Stimulated activated CD4-positive, alpha-beta T cell treated with anti-CD3 and anti-CD28 coated beads, TNF-alpha, amount 100 ng/mL, for 1 hour (primary cell): Measurements from ENCODE around the gene B4GALT2.

ENCODE experiments used
- DNase-seq, 3 donors: peaks; one replicate each; pipeline ENCODE4 v3.0.0-alpha.2; 2020; ENCODE audit warnings: low read depth in 3 of 3, low spot score in 1 of 3

The B4GALT2 gene

DNA sequence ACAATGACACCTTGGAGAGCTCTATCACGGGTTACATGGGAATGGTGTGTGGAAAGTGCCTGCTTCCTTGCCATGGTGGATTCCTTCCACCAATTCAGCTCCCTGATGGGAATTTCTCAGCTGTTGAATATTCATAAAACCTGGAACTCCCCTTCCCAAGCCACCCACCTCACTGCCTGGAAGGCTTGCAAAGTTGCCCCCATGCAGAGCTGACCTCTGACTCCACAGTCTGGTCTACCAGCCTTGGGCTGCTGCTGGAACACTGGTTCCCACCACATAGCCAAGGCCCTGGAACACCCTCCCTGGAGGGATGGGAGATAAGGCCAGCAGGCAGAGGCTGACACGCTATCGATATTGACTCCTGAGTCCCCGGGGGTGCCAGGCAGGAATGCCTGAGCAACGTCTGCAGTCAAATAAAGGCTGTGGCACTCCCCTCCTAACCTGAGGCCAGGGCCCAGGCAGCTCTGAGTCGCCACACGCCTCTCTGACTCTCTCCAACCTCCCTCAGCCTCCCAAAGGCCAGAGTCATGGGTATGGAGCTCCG lies 21.2 kb downstream of the B4GALT2 start:
- DNase-seq: no peak

DNA sequence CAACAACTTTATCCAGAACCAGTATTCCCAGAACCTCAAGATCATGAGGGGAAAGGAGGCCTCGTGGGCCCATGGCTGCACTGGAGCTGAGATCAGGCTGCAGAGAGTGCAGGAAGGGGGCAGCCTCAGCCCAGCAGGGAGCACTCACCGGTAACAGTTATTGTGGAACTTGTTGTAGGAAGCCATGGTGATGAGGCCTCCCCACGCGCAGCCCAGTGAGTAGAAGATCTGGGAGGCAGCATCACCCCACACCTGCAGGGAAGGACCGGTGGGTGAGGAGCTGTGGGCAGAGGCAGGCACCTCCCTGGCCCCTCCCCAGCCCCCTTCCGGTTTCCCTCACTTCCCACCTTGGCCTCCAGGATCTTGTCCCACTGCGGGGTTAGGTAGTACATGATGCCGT lies 23.2 kb downstream of the B4GALT2 start:
- DNase-seq: no peak

- DNase-seq: no peak
Measured at GRCh38 chr1:44002606-44003157, 23.7 kb downstream of the B4GALT2 start.

- DNase-seq: no peak
Measured at GRCh38 chr1:44008259-44008658, 29.2 kb downstream of the B4GALT2 start.

GRCh38 chr1:44010935-44011471 lies 32.0 kb downstream of the B4GALT2 start:
- no peak for DNase-seq

- DNase-seq: no peak
Measured at GRCh38 chr1:44012404-44012803, 33.4 kb downstream of the B4GALT2 start.

- DNase-seq: no peak
Measured at GRCh38 chr1:44012941-44013609, 34.1 kb downstream of the B4GALT2 start.

GRCh38 chr1:44013949-44014348 lies 34.9 kb downstream of the B4GALT2 start:
- no peak for DNase-seq

DNA sequence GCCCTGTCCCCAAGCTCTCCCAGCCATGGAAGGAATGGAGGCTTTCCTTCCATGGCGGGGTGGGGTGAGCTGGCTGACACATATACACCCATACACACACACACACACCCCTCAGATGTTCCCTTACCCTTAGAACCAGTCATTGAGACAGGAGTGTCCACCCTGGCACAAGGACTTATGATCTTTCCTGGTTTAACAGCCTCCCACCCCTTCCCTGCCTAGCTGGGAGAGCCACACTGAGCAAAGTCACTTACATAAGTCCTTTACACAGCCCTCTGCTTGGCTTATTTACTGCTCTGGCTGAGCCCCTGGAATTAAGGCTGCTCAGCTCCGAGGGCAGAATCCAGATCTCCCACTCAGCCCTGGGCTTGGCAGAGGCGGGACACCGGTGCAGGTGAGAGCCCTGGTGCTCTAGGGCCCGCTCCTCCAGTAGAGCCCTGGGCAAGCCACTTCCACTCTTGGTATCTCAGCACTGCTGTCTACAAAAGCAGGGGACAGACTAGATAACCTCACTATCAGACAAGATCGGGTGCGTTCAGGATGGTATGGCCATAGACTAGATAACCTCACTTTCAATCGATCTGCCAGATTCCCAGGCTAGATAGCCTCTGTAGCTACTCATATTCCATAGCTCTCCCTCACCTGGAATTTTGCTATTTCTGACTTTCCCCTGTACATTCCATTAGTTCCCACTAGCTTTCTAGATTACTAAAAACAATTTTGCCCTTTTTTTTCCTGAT lies 35.5 kb downstream of the B4GALT2 start:
- DNase-seq: no peak

- no peak for DNase-seq
Measured at GRCh38 chr1:44015206-44015605, 36.2 kb downstream of the B4GALT2 start.

- DNase-seq: no peak
Measured at GRCh38 chr1:44016041-44016889, 37.3 kb downstream of the B4GALT2 start.

GRCh38 chr1:44016890-44017400 lies 37.9 kb downstream of the B4GALT2 start:
- DNase-seq: no peak

GRCh38 chr1:44019466-44019948 lies 40.5 kb downstream of the B4GALT2 start:
- DNase-seq: no peak

GRCh38 chr1:44020464-44020863 lies 41.5 kb downstream of the B4GALT2 start:
- no peak for DNase-seq

GRCh38 chr1:44021156-44021555 lies 42.1 kb downstream of the B4GALT2 start:
- DNase-seq: no peak

DNA sequence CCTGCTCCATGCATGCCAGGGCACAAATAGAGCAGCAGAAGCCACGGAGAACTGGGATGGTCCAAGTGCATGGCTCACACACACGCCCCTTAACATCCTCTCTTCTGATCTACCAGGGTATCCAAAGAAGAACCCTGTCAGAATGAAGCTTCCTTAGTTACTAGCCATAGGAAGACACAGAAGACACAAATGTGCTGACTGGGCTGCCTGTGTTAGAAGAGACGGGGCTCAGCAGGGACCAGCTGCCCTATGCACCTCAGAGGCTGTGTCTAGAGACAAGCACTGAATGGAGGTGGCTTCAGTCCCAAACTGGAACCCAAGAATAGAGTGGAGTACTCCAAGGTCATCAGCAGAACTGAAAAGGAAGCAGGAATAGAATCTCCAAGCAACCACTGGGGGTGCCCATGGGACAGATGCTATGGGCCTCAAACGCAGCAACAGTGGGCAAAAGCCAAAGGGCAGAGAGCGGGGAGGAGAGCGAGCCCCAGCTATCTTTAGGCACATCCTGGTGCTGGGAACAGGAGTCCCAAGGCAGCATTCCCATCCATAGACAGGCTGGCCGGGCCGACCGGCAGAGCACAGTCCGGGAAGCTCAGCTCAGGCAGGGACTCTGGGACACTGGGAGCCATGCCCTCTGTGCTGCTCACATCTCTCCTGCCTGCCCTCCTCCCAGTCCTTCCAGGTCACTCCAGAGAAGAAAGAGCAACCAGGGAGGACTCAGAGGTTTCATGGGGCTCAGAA lies 42.7 kb downstream of the B4GALT2 start:
- no peak for DNase-seq

DNA sequence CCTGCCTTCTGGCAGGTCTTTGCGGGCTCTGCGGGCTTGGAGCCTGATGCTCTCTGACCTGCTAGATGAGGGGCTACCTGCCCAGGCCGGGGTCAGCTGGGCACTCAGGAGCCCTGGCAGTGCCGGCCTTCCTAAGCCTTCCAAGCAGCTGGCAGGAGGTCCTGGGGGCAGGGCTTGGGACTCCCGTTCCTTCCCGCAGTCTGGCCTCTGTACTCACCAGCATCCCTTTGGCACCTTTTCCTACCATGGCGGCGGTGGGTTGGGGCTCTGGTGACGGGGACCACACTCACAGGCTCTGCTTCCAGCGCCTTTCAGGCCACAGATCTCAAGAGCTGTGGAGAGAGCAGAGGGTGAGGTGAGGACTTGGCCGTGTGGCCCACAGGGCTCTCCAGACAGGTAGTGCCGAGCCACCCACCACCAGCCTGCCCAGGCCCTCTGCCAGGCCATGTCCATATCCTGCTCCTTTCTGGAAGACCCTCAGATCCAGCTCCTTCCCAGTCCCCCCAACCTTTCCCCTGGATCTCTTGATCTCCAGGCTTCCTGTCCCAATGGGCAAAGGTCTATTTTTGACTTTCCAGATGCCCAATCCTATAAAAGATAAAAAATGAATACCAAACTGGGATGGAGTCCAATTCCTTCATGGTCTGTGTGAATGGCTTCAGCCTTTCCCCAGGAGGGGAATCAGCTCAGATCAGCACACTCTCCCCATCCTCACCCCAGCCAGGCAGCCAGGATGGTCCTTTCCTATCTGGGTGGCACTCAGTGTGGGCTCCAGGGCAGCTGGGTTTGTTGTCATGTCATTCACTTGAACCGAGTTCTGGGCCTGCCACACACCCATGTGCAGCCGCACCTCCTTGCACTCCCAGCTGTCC lies 45.3 kb downstream of the B4GALT2 start:
- DNase-seq: no peak

DNA sequence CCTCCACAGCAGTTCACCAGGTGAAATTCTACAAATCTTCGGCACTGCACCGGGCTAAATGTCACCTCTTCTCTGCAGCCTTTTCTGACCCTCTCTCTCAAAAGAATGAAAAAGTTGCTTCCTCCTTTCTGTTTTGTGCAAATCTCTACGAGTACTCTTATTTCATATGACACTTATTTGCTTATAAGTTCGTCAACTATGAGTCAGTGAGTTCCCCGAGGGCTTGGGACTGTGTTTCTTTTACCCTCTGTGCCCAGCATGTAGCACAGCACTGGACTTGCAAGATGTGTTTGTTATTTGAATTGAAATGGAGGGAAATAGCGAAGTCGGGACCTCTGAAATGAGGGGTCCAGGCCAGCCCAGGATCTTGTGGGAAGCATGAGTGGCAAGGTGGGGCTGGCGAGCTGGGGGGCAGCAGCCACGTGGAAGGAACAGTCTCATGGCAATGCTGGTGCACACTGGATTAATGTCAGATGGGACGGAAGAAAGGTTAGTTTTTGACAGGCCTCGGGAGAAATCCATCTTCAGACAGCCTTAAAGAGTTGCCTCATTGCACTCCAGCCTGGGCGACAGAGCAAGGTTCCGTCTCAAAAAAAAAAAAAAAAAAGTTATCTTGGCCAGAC lies 46.0 kb downstream of the B4GALT2 start:
- DNase-seq: no peak

- no peak for DNase-seq
Measured at GRCh38 chr1:44025816-44026215, 46.8 kb downstream of the B4GALT2 start.
